Activated CD8-positive, alpha-beta T cell treated with anti-CD3 and anti-CD28 coated beads for 36 hours (primary cell): ENCODE results near the gene CALML3. TPM values are rescaled to one million over a fixed set of nuclear protein-coding genes. Genes with fewer than 3 reads are reported as not detected.

Experiments
- ATAC-seq: fragments of 200-7000 bp; cut with Tn5 transposase; one replicate; pipeline ENCODE4 v1.10.0; 2021; ENCODE audit warnings: mild to moderate bottlenecking, moderate library complexity
- CTCF ChIA-PET: fragments of 350-600 bp; sonication (Branson Sonifier 250); formaldehyde crosslinking; loops from one replicate; lab custom pipeline; 2021; ENCODE audit warnings: antibody characterized with exemption; lab: Charles Lee
- POLR2A ChIA-PET: fragments of 350-600 bp; sonication (Branson Sonifier 250); formaldehyde crosslinking; loops from one replicate; lab custom pipeline; 2021; ENCODE audit warnings: antibody characterized with exemption; lab: Charles Lee
- DNase-seq: peaks from one replicate; pipeline ENCODE4 v3.0.0-alpha.2; 2020
- H3K27ac Mint-ChIP-seq: one replicate; pipeline ENCODE4 v1.8.0; 2021; ENCODE audit warnings: mild to moderate bottlenecking, mixed read lengths
- H3K27me3 Mint-ChIP-seq: one replicate; pipeline ENCODE4 v1.8.0; 2021; ENCODE audit warnings: mixed read lengths
- H3K36me3 Mint-ChIP-seq: one replicate; pipeline ENCODE4 v1.8.0; 2021; ENCODE audit warnings: low read depth, mixed read lengths
- H3K4me1 Mint-ChIP-seq: one replicate; pipeline ENCODE4 v1.8.0; 2021; ENCODE audit warnings: low read depth, mixed read lengths
- H3K4me3 Mint-ChIP-seq: one replicate; pipeline ENCODE4 v1.8.0; 2021; ENCODE audit warnings: mild to moderate bottlenecking, moderate library complexity, mixed read lengths
- H3K9me3 Mint-ChIP-seq: one replicate; pipeline ENCODE4 v1.8.0; 2021; ENCODE audit warnings: mixed read lengths
- intact Hi-C: fragments of 100-400 bp; cut with micrococcal nuclease; formaldehyde crosslinking; loops from one replicate; pipeline ENCODE4 v1.10.0; 2022
- total RNA-seq, 2 experiments: library from RNA; stranded (reverse); gene quantifications; one replicate each; pipeline ENCODE4 v1.2.3, GENCODE V29; 2021
- TF ChIP-seq, protein P1 (sequence below): fragments of 200-600 bp; IDR thresholded peaks from one replicate; pipeline ENCODE4 v1.8.0; 2022; ENCODE audit warnings: antibody characterized with exemption, mild to moderate bottlenecking

The CALML3 gene
- total RNA-seq, 2 experiments from 2014 or later = not detected

DNA sequence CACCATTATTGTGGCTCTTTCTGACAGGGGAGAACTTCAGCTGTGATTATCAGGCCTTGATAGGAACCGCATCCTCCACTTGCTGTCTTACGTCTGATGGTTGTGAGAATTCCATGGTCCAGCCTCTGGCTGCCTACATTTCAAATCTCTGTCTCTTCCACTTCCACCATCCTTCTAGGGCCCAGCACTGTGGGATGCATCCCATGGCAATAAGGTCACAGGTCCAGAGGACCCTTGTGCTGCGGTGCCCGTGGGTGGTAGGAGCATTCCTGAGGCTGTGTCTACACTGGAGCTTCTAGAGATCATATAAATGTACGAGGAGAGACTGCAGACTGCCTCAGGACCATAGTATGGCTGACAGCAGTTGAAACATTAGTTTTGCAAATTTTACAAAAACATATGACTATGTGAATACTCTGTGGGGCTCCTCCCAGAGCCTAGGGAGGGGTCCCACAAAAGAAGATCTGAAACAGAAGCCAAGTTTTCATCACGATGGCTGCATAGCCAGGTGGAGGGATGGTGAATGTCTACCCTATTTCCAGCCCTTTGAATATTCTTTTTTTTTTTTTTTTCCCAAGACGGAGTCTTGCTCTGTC is 11.8 kb downstream of the CALML3 start:
- Mint-ChIP-seq H3K27me3 (no peaks in the 10 kb centered on the region), H3K9me3 (no peaks in the 10 kb centered on the region), H3K36me3 (no peaks in the 10 kb centered on the region), H3K4me3 (no peak overlapping the region), H3K27ac (no peak overlapping the region), H3K4me1 (no peaks in the 10 kb centered on the region)
- intact Hi-C loops = no loop called here
- TF ChIP-seq, protein P1, sequence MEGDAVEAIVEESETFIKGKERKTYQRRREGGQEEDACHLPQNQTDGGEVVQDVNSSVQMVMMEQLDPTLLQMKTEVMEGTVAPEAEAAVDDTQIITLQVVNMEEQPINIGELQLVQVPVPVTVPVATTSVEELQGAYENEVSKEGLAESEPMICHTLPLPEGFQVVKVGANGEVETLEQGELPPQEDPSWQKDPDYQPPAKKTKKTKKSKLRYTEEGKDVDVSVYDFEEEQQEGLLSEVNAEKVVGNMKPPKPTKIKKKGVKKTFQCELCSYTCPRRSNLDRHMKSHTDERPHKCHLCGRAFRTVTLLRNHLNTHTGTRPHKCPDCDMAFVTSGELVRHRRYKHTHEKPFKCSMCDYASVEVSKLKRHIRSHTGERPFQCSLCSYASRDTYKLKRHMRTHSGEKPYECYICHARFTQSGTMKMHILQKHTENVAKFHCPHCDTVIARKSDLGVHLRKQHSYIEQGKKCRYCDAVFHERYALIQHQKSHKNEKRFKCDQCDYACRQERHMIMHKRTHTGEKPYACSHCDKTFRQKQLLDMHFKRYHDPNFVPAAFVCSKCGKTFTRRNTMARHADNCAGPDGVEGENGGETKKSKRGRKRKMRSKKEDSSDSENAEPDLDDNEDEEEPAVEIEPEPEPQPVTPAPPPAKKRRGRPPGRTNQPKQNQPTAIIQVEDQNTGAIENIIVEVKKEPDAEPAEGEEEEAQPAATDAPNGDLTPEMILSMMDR = no peak
- DNase-seq (no peak), ATAC-seq (no peak)
- ChIA-PET CTCF (no interaction called here), POLR2A (no interaction called here)

DNA sequence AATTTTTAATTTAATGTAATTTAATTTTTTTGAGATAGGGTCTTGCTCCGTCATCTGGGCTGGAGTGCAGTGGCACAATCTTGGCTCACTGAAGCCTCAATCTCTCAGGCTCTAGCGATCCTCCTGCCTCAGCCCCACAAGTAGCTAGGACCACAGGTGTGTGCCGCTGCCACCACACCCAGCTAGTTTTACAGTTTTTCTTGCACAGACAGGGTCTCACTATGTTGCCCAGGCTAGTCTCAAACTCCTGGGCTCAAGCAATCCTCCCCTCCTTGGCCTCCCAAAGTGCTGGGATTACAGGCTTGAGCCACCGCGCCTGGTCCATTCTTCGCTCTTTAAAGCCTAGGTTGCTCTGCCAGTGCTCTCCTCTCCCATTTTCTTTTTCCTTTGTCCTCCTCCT is 12.9 kb downstream of the CALML3 start:
- Mint-ChIP-seq H3K27me3 (no peaks in the 10 kb centered on the region), H3K4me3 (no peak overlapping the region), H3K4me1 (no peaks in the 10 kb centered on the region), H3K36me3 (no peaks in the 10 kb centered on the region), H3K27ac (no peak overlapping the region), H3K9me3 (peaks cover 2% of the 10 kb centered on the region)
- ChIA-PET CTCF (no interaction called here), POLR2A (no interaction called here)
- intact Hi-C loops = no loop called here
- TF ChIP-seq, protein P1 = no peak
- DNase-seq (no peak), ATAC-seq (no peak)

DNA sequence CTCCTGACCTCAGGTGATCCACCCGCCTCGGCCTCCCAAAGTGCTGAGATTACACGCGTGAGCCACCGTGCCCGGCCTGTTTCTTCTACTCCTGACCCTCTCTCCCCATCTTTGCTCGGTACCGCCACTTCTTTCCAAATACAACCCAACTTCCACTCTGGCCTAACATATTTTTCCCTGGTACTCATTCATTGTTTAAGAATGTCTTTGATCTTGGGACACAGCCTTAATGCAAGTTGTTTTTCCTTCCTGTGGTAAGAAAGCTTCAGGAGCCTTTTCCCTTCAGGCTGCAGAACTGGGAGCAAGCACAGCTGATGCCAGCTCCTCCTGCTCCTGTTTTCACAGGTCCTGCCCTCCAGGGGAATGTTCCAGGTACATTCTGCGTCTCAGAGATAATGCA is 13.7 kb downstream of the CALML3 start:
- DNase-seq (no peak), ATAC-seq (no peak)
- intact Hi-C loops = no loop called here
- Mint-ChIP-seq H3K9me3 (peaks cover 6% of the 10 kb centered on the region), H3K27ac (no peak overlapping the region), H3K36me3 (no peaks in the 10 kb centered on the region), H3K4me1 (no peaks in the 10 kb centered on the region), H3K27me3 (no peaks in the 10 kb centered on the region), H3K4me3 (no peak overlapping the region)
- ChIA-PET CTCF (interaction anchor here (1.0 kb wide), 1 partner anchor 10 kb away, joined by 4 read pairs; no protein-coding TSS in a partner anchor), POLR2A (no interaction called here)
- TF ChIP-seq, protein P1 = no peak

DNA sequence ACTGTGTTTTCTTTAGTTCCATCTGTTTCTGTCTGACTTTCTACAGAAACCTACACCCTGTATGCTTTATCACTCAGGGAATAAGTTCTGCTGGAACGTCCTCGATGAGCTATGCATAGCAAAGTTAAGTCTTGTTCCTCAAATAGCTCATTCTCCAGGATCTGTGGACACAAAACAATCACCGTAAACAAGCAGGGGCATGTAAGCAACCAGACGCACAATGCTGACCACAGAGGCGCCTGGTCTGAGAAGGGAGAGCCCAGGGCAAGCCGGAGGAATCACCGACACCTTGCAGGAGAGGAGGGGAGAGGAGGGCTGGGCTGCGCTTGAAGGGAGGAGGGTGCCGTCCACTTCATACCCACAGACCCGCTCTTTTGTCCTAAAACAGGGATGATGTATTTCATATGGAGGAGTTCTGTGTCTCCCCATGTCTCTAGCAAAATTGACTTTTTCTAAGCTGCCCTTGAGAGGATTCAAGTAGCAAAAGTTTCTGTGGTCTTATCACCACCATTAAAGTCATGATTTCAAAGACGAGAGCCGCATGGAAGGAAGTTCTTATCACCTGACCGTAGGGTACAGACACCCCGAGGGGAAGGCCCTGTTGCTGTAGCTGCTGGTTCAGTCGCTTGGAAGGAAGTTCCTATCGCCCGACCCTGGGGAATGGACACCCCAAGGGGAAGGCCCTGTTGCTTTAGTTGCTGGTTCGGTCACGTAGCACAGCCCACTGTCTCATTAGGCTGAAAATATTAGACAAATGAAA is 14.3 kb downstream of the CALML3 start:
- ATAC-seq = no peak

More for the DNA sequence above, 14.3 kb downstream of the CALML3 start:
- POLR2A ChIA-PET = no interaction called here
- TF ChIP-seq, protein P1 = no peak
- intact Hi-C loops = no loop called here
- Mint-ChIP-seq H3K9me3 (peaks cover 8% of the 10 kb centered on the region), H3K4me1 (no peaks in the 10 kb centered on the region), H3K27me3 (no peaks in the 10 kb centered on the region), H3K4me3 (no peak overlapping the region), H3K36me3 (no peaks in the 10 kb centered on the region), H3K27ac (no peak overlapping the region)
- CTCF ChIA-PET = interaction anchor here (1.0 to 1.9 kb wide), 2 partner anchors 9 to 91 kb away, joined by 4 to 5 read pairs; no protein-coding TSS in a partner anchor
- DNase-seq = no peak
